Ishikawa (cell line): ENCODE measurements around the gene KRTAP4-6.

Source experiments
- CEBPB ChIP-seq: IDR thresholded peaks from 2 replicates; pipeline ENCODE4 v1.6.1; 2012
- CREB1 ChIP-seq: IDR thresholded peaks from 2 replicates; pipeline ENCODE4 v1.6.1; 2012; ENCODE audit warnings: low read depth
- EGR1 ChIP-seq: IDR thresholded peaks from 2 replicates; pipeline ENCODE4 v1.6.1; 2012
- EP300 ChIP-seq: IDR thresholded peaks from 2 replicates; pipeline ENCODE4 v1.6.1; 2012; ENCODE audit warnings: borderline replicate concordance
- FOXM1 ChIP-seq: IDR thresholded peaks from 2 replicates; pipeline ENCODE4 v1.6.1; 2012; ENCODE audit warnings: low read depth, borderline replicate concordance
- NFIC ChIP-seq: IDR thresholded peaks from 2 replicates; pipeline ENCODE4 v1.6.1; 2012
- RAD21 ChIP-seq: IDR thresholded peaks from 2 replicates; pipeline ENCODE4 v1.6.1; 2012; ENCODE audit warnings: low read depth
- REST ChIP-seq: IDR thresholded peaks from 2 replicates; pipeline ENCODE4 v1.6.1; 2012; ENCODE audit warnings: low read depth, mild to moderate bottlenecking
- TAF1 ChIP-seq: IDR thresholded peaks from 2 replicates; pipeline ENCODE4 v1.6.1; 2012; ENCODE audit warnings: low read depth, mild to moderate bottlenecking
- TCF12 ChIP-seq: IDR thresholded peaks from 2 replicates; pipeline ENCODE4 v1.6.1; 2012; ENCODE audit warnings: low read depth
- TEAD4 ChIP-seq: IDR thresholded peaks from 2 replicates; pipeline ENCODE4 v1.6.1; 2012
- USF1 ChIP-seq: IDR thresholded peaks from 2 replicates; pipeline ENCODE4 v1.6.1; 2012
- YY1 ChIP-seq: IDR thresholded peaks from 2 replicates; pipeline ENCODE4 v1.6.1; 2012; ENCODE audit warnings: low read depth
- ZBTB7A ChIP-seq: IDR thresholded peaks from 2 replicates; pipeline ENCODE4 v1.6.1; 2012; ENCODE audit warnings: low read depth
- TF ChIP-seq, protein P1 (sequence below): IDR thresholded peaks from 2 replicates; pipeline ENCODE4 v1.6.1; 2012

KRTAP4-6 gene

GRCh38 chr17:41150026-41150425 is 9.7 kb upstream of the KRTAP4-6 start:
- TF ChIP-seq CREB1 (no peak), EGR1 (no peak), TEAD4 (no peak), RAD21 (no peak), YY1 (no peak), FOXM1 (no peak), TCF12 (no peak), CEBPB (no peak), EP300 (no peak), TAF1 (no peak)

GRCh38 chr17:41149652-41149985 is 9.3 kb upstream of the KRTAP4-6 start, which contains the start of gene KRTAP4-5:
TSS of gene KRTAP4-5 (minus strand) at chr17:41149825. CDS start at chr17:41149767, 58 bp downstream.
- TF ChIP-seq TCF12, result no peak
- no peak for TF ChIP-seq ZBTB7A
- TF ChIP-seq REST, result peak; percentile 51; the same call in 1 of the 2 replicates

DNA sequence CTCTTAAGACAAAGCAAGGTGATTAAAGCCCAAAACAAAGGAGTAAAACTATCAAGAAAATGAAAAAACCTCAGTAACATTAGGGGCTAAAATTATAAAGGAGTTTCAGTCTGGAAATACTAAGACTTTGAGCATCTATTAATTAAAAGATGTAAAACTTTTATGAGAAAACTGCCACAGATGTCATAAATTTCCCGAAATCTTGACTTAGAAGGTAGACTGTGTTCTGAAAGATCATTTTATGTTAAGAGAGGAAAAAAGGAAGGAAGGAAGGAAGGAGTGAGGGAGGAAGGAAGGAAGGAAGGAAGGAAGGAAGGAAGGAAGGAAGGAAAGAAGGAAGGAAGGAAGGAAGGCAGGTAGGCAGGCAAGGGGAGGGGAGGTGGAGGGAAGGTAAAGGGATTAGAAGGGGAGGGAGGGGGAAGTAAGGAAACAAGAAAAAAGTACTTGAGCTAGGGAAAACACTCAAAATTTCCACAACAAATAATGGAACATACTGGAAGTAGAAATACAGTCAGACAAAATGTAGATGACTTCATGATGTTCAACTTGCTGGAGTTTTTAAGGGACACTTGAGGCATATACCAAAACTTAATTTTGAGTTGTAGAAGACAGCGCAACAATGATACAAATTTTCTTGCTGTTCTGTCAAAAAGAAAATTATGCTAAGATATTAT is 7.3 kb upstream of the KRTAP4-6 start:
- no peak for TF ChIP-seq CREB1
- TF ChIP-seq USF1, result no peak
- TF ChIP-seq EGR1, result no peak
- TF ChIP-seq EP300, result no peak
- TF ChIP-seq RAD21, result no peak
- no peak for TF ChIP-seq YY1
- TF ChIP-seq, protein P1, sequence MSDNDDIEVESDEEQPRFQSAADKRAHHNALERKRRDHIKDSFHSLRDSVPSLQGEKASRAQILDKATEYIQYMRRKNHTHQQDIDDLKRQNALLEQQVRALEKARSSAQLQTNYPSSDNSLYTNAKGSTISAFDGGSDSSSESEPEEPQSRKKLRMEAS, result no peak
- TF ChIP-seq REST, result no peak
- no peak for TF ChIP-seq TAF1
- TF ChIP-seq CEBPB, result no peak
- TF ChIP-seq NFIC, result no peak
- TF ChIP-seq FOXM1, result no peak
- TF ChIP-seq ZBTB7A, result no peak
- no peak for TF ChIP-seq TCF12
- no peak for TF ChIP-seq TEAD4

DNA sequence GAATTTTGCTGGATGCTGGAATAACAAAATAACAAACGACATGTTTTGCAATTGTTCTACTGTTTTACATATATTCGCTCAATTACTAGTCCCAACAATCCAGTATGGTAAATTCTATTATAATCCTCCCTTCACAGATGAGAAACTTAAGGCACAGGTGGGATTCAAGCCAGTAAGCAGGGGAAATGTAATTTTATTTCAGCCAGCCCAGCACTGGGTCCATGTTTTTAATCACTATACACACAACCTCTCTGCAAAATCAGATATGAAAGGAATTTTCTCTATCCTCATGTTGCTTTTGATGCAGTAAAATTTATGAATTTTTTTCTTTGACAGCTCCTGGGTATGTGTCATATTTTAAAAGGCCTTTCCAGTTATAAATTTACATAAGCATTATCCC is 4.9 kb upstream of the KRTAP4-6 start:
- TF ChIP-seq USF1, result no peak
- no peak for TF ChIP-seq TAF1

- TF ChIP-seq CEBPB, result no peak
- no peak for TF ChIP-seq EP300
- TF ChIP-seq, protein P1, result no peak
- no peak for TF ChIP-seq USF1
- no peak for TF ChIP-seq RAD21
- no peak for TF ChIP-seq TAF1
- TF ChIP-seq FOXM1, result no peak
- no peak for TF ChIP-seq REST
- TF ChIP-seq EGR1, result no peak
- TF ChIP-seq CREB1, result no peak
- TF ChIP-seq ZBTB7A, result no peak
- TF ChIP-seq TEAD4, result no peak
- TF ChIP-seq YY1, result no peak
These were observed 4.5 kb upstream of the KRTAP4-6 start for GRCh38 chr17:41144846-41145245.
